Testis (tissue), 3 donors: ENCODE measurements around the gene VGLL4. TPM values are rescaled to one million over a fixed set of nuclear protein-coding genes. Genes with fewer than 3 reads are reported as not detected.

ENCODE experiments used
- DNase-seq: peaks from one replicate; pipeline ENCODE4 v3.0.0-alpha.2; 2019
- H3K27ac ChIP-seq, 2 donors: fragments of 200-600 bp; sonication (generic); one replicate each; pipeline ENCODE4 v1.5.1; 2019
- H3K27me3 ChIP-seq: fragments of 200-600 bp; sonication (generic); one replicate; pipeline ENCODE4 v1.5.1; 2019
- H3K36me3 ChIP-seq: fragments of 200-600 bp; sonication (generic); one replicate; pipeline ENCODE4 v1.5.1; 2017; ENCODE audit warnings: low read depth; ENCODE audit errors: missing control alignments
- H3K4me1 ChIP-seq: fragments of 200-600 bp; sonication (generic); one replicate; pipeline ENCODE4 v1.5.1; 2019
- H3K4me3 ChIP-seq, 2 donors: fragments of 200-600 bp; sonication (generic); one replicate each; pipeline ENCODE4 v1.5.1; 2017 to 2019
- H3K9me3 ChIP-seq: fragments of 200-600 bp; sonication (generic); one replicate; pipeline ENCODE4 v1.5.1; 2017
- POLR2A ChIP-seq: fragments of 450-650 bp; IDR thresholded peaks from one replicate; pipeline ENCODE4 v1.6.1; 2017; ENCODE audit warnings: antibody characterized with exemption, mild to moderate bottlenecking, moderate library complexity
- WGBS, 2 donors: methylation state at CpG; one replicate each; pipeline ENCODE4 v1.1.5; 2018; 5-methylcytosine and 5-hydroxymethylcytosine counted together
- intact Hi-C: fragments of 100-400 bp; cut with DNase I; formaldehyde crosslinking; loops from one replicate; pipeline ENCODE4 v1.15.1; 2023; ENCODE audit warnings: low total_unique reads
- polyA plus RNA-seq: library from polyadenylated mRNA; stranded (reverse); fragments of 350-450 nt; fragmentation: Illumina TruSeq; extraction: RNeasy Lipid Tissue Mini Kit (QIAGEN cat#74804); gene quantifications from one replicate; pipeline ENCODE4 v1.2.3, GENCODE V29; 2014; ENCODE audit warnings: low read depth, low replicate concordance; ENCODE audit not compliant: insufficient read depth
- total RNA-seq, 2 donors: library from RNA; depleted of rRNA; stranded (reverse); fragments of >200 nt; gene quantifications; one replicate each; pipeline ENCODE4 v1.2.3, GENCODE V29; 2016
- TF ChIP-seq, protein P1 (sequence below), 3 experiments: fragments of 450-650 bp in 2 of 3; fragments of 200-600 bp in 1 of 3; sonication (generic) in 1 of 3; IDR thresholded peaks; one replicate each; pipeline ENCODE4 v1.5.1; 2016 to 2019; ENCODE audit warnings: antibody characterized with exemption in 3 of 3, mild to moderate bottlenecking in 2 of 3, moderate library complexity in 1 of 3

The VGLL4 gene
- total and polyA plus RNA-seq, 3 donors from 2014 or later: 72.9 to 209 (median 169) TPM

DNA sequence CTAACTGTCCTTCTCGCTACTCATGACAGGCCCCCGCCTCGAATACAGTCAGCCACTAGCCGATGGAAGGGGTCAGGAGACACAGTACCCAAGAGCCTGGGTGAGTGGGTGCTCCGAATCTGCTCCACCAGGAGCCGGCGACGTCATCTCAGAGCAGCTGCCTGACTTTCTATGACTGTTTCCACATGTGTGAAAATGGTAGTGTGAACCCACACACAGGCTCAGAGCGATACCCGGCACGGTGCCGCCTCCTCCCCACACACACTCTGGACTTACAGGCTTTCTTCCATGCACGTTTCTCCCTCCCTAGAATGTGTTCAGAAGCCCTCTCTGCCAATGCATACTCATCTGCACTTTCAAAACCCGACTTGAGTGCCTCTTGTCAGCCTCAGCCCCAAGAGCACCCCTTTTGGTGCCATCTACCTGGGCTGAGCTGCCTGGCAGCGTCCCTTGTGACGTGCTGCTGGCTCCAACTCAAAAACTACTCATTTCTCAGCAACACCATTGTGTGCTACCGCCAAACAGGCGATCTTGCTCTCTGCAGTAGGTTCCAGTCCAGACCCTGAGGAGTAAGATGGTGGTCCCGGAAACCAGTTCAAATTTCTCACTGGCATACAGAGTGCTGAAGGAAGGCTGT lies 29.7 kb downstream of the VGLL4 start:
- TF ChIP-seq, protein P1, sequence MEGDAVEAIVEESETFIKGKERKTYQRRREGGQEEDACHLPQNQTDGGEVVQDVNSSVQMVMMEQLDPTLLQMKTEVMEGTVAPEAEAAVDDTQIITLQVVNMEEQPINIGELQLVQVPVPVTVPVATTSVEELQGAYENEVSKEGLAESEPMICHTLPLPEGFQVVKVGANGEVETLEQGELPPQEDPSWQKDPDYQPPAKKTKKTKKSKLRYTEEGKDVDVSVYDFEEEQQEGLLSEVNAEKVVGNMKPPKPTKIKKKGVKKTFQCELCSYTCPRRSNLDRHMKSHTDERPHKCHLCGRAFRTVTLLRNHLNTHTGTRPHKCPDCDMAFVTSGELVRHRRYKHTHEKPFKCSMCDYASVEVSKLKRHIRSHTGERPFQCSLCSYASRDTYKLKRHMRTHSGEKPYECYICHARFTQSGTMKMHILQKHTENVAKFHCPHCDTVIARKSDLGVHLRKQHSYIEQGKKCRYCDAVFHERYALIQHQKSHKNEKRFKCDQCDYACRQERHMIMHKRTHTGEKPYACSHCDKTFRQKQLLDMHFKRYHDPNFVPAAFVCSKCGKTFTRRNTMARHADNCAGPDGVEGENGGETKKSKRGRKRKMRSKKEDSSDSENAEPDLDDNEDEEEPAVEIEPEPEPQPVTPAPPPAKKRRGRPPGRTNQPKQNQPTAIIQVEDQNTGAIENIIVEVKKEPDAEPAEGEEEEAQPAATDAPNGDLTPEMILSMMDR (IDR thresholded peaks at IDR 0.05): no peak
- no peak for TF ChIP-seq POLR2A
- Histone ChIP-seq H3K4me1 (peaks cover 47% of the 10 kb centered on the region), H3K27me3 (no peaks in the 10 kb centered on the region), H3K9me3 (no peaks in the 10 kb centered on the region), H3K36me3 (no peaks in the 10 kb centered on the region), H3K27ac (no peak overlapping the region), H3K4me3 (no peak overlapping the region)
- DNase-seq: no peak
- 88 to 91% methylated on average over 19 of the region's 19 CpGs for WGBS, 2 donors
- intact Hi-C loops: no loop called here

DNA sequence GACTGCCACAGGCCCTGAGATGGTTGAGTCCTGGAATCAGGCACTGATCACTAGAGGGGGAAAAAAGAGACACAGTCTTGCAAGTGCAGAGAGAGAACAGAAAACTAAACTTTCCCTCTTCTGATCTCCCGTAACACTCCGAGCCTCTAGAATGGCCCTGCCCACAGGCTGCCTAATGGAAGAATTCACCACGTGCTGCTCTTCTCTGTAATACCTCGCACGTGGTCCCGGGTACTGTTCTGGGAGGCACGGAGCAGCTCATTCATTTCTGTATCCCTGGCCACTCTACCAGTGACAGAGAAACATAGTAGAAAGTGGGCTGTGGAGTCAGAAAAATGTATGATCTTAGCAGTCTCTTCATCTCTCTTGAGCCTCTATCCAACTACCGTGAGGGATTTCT lies 30.4 kb downstream of the VGLL4 start:
- no peak for TF ChIP-seq POLR2A
- TF ChIP-seq, protein P1 (IDR thresholded peaks at IDR 0.05): no peak
- Histone ChIP-seq H3K4me1 (peaks cover 46% of the 10 kb centered on the region), H3K27ac (no peak overlapping the region), H3K27me3 (no peaks in the 10 kb centered on the region), H3K36me3 (no peaks in the 10 kb centered on the region), H3K4me3 (no peak overlapping the region), H3K9me3 (no peaks in the 10 kb centered on the region)
- intact Hi-C loops: no loop called here
- no peak for DNase-seq
- 48 to 68% methylated on average over 8 of the region's 8 CpGs for WGBS, 2 donors

DNA sequence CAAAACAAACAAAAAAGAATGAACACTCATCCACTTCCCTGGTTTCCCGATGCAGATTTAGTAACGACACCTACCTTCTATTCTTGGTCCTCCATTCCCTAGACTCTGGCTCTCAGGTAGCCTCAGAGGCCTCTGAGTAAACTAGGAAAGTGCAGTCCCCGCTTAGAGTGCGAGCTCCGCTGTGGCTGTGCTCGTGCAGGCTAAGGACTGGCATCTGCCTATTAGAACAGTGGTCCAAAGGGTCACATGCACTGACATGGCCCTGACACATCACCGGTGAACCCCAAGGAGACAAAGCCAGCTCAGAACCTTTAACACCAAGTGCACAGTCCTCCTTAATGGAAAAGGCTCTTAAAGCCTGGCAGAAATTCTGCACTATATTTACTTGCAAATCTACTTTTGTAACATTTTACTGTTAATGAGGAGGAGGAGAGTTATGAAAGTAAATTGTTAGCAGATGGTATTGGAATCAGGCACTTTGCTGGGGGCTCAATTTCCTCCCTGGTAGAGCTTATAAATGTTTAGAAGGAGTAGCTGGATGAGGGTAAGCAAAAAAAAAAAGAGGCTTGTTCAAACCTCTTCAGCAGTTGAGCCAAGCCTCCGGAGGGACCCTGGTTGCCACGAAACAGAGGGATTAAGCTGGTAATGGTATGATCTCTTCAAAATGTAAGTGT lies 31.1 kb downstream of the VGLL4 start:
- no peak overlapping the region for H3K4me3 ChIP-seq
- intact Hi-C loops: no loop called here
- H3K27me3 ChIP-seq: no peaks in the 10 kb centered on the region
- WGBS, 2 donors: 58 to 67% methylated on average over 9 of the region's 9 CpGs
- H3K9me3 ChIP-seq: no peaks in the 10 kb centered on the region
- peak overlapping the region in 1 of 2 donors; percentile 63 for H3K27ac ChIP-seq
- H3K4me1 ChIP-seq: peaks cover 51% of the 10 kb centered on the region
- no peaks in the 10 kb centered on the region for H3K36me3 ChIP-seq
- DNase-seq: no peak
- TF ChIP-seq POLR2A: no peak
- TF ChIP-seq, protein P1 (IDR thresholded peaks at IDR 0.05): no peak

DNA sequence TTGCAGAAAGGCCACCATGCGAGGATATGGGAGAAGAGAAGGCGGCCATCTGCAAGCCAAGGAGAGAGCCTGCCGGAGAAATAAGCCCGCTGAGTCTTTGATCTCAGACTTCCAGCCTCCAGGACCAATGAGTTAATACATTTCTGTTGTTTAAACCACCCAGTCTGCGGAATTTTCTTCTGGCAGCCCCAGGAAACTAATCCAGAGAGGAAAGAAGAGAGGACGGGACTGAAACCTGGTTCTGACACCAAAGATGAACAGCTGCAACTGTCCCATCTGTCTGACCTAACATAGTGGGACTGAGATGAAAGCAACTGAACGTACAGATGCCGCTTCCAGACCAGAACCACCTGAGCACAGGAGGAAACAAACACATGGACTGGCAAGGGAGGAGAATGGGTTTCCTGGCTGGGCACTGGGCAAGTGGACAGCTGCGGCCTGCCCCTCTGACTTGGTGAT lies 32.3 kb downstream of the VGLL4 start:
- Histone ChIP-seq H3K36me3 (no peaks in the 10 kb centered on the region), H3K4me3 (no peak overlapping the region), H3K27me3 (no peaks in the 10 kb centered on the region), H3K9me3 (no peaks in the 10 kb centered on the region), H3K27ac (peak overlapping the region; percentile 20 to 74), H3K4me1 (peaks cover 55% of the 10 kb centered on the region)
- no peak for DNase-seq
- TF ChIP-seq, protein P1 (IDR thresholded peaks at IDR 0.05): no peak
- TF ChIP-seq POLR2A: no peak
- WGBS, 2 donors: 59 to 60% methylated on average over 9 of the region's 9 CpGs
- intact Hi-C loops: no loop called here
